HepG2 (cell line): ENCODE data around the gene DBN1. TPM values are rescaled to one million over a fixed set of nuclear protein-coding genes. Genes with fewer than 3 reads are reported as not detected.

Source experiments
- AGO1 ChIP-seq: fragments of 200-400 bp; formaldehyde crosslinking; IDR thresholded peaks from 2 replicates; pipeline ENCODE4 v1.6.1; 2017; ENCODE audit warnings: mild to moderate bottlenecking, low read depth, low read length, moderate library complexity; ENCODE audit not compliant: poor library complexity, severe bottlenecking
- CEBPB ChIP-seq: IDR thresholded peaks from 2 replicates; pipeline ENCODE4 v1.6.1; 2011; ENCODE audit warnings: low read depth, low read length, improper control_type of control experiment, borderline replicate concordance
- CHCHD3 ChIP-seq: sonication (generic); formaldehyde crosslinking; IDR thresholded peaks from 2 replicates; pipeline ENCODE4 v1.8.0; 2022; ENCODE audit warnings: mild to moderate bottlenecking, missing genetic modification reagents, moderate library complexity
- CREB1 ChIP-seq, 2 experiments: fragments of 450-650 bp in 1 of 2; IDR thresholded peaks; 2 replicates each; pipeline ENCODE4 v1.6.1; 2016 to 2017; ENCODE audit warnings: control low read depth in 1 of 2, mild to moderate bottlenecking in 1 of 2, missing compliant biosample characterization in 1 of 2, missing genetic modification characterization in 1 of 2
- EEA1 ChIP-seq: sonication (generic); formaldehyde crosslinking; IDR thresholded peaks from 2 replicates; pipeline ENCODE4 v1.5.1; 2020; ENCODE audit warnings: mild to moderate bottlenecking, missing genetic modification reagents, borderline replicate concordance
- EP300 ChIP-seq, 3 experiments: sonication (generic) in 1 of 3; formaldehyde crosslinking in 1 of 3; IDR thresholded peaks; 2 replicates each; pipeline versions ENCODE4 v1.5.1 to v1.6.1; 2011 to 2020; ENCODE audit warnings: low read depth in 2 of 3, low read length in 2 of 3, borderline replicate concordance in 1 of 3, improper control_type of control experiment in 1 of 3, mild to moderate bottlenecking in 1 of 3, missing genetic modification reagents in 1 of 3, moderate library complexity in 1 of 3
- HDAC2 ChIP-seq: sonication (generic); formaldehyde crosslinking; IDR thresholded peaks from 2 replicates; pipeline ENCODE4 v1.4.0; 2020; ENCODE audit warnings: missing genetic modification reagents
- MXD1 ChIP-seq: sonication (generic); formaldehyde crosslinking; IDR thresholded peaks from 2 replicates; pipeline ENCODE4 v1.4.0; 2020; ENCODE audit warnings: mild to moderate bottlenecking, missing genetic modification reagents
- PRDM15 ChIP-seq: sonication (generic); formaldehyde crosslinking; IDR thresholded peaks from 2 replicates; pipeline ENCODE4 v1.4.0; 2020; ENCODE audit warnings: missing genetic modification reagents
- RARA ChIP-seq: IDR thresholded peaks from 2 replicates; pipeline ENCODE4 v1.6.1; 2016; ENCODE audit warnings: missing genetic modification reagents, missing compliant biosample characterization
- RNF2 ChIP-seq: fragments of 450-650 bp; conservative IDR thresholded peaks from 2 replicates; pipeline ENCODE4 v1.6.1; 2016; ENCODE audit warnings: low read depth
- RXRB ChIP-seq: IDR thresholded peaks from 2 replicates; pipeline ENCODE4 v1.6.1; 2016; ENCODE audit warnings: borderline replicate concordance, missing genetic modification reagents, missing compliant biosample characterization
- UBTF ChIP-seq: sonication (generic); formaldehyde crosslinking; IDR thresholded peaks from 2 replicates; pipeline ENCODE4 v1.4.0; 2020; ENCODE audit warnings: mild to moderate bottlenecking, missing genetic modification reagents
- ZFP41 ChIP-seq: sonication (generic); formaldehyde crosslinking; IDR thresholded peaks from 2 replicates; pipeline ENCODE4 v1.4.0; 2020; ENCODE audit warnings: mild to moderate bottlenecking, missing genetic modification reagents, borderline replicate concordance
- ZNF256 ChIP-seq: sonication (generic); formaldehyde crosslinking; conservative IDR thresholded peaks from 2 replicates; pipeline ENCODE4 v1.4.0; 2020; ENCODE audit warnings: missing genetic modification reagents
- ZNF367 ChIP-seq: sonication (generic); formaldehyde crosslinking; IDR thresholded peaks from 2 replicates; pipeline ENCODE4 v1.4.0; 2020; ENCODE audit warnings: missing genetic modification reagents, borderline replicate concordance
- ZNF530 ChIP-seq: sonication (generic); formaldehyde crosslinking; IDR thresholded peaks from 2 replicates; pipeline ENCODE4 v1.5.0; 2020; ENCODE audit warnings: low read depth, mild to moderate bottlenecking, missing genetic modification reagents
- ZSCAN21 ChIP-seq: sonication (generic); formaldehyde crosslinking; IDR thresholded peaks from 2 replicates; pipeline ENCODE4 v1.8.0; 2022; ENCODE audit warnings: mild to moderate bottlenecking, missing genetic modification reagents, moderate library complexity, borderline replicate concordance
- polyA plus RNA-seq, 8 experiments: library from polyadenylated mRNA; depleted of rRNA in 3 of 8; stranded (reverse) in 7 of 8; unstranded in 1 of 8; fragments of >200 nt; fragmentation: Illumina TruSeq in 4 of 8; extraction: Trizol in 4 of 8; gene quantifications; 2 replicates each; pipeline versions ENCODE4 v1.2.1 to v1.2.3, GENCODE V29; 2011 to 2016; ENCODE audit warnings: low read depth in 4 of 8, missing spikeins in 1 of 8, mixed read lengths in 1 of 8; ENCODE audit not compliant: insufficient read depth in 1 of 8
- total RNA-seq, 5 experiments: library from RNA; depleted of rRNA; stranded (reverse); fragments of >200 nt; fragmentation: Illumina TruSeq; extraction: Trizol; gene quantifications; 2 replicates each; pipeline ENCODE4 v1.2.3, GENCODE V29; 2016; ENCODE audit warnings: low read depth in 1 of 5

The DBN1 gene
- total and polyA plus RNA-seq, 2 of the 13 experiments (the other 11 are each of a cell fraction or from before 2014, with no cell fraction given) = 27.0 to 37.3 TPM

GRCh38 chr5:177454397-177455035 is 18.9 kb downstream of the DBN1 start (continued):
- 0 out of 2 replicates have a peak, but pooled peaks have one; percentile 46 for TF ChIP-seq ZSCAN21 (CRISPR knock-in tag)
- TF ChIP-seq ZNF256 (CRISPR knock-in tag) = no peak
- peak; percentile 100 for TF ChIP-seq CREB1 (IDR thresholded peaks at IDR 0.05)
- TF ChIP-seq CREB1 (CRISPR knock-in tag; IDR thresholded peaks at IDR 0.05) = peak; percentile 89
- no peak for TF ChIP-seq ZNF530 (CRISPR knock-in tag)
- no peak for TF ChIP-seq HDAC2 (CRISPR knock-in tag)
- TF ChIP-seq MXD1 = no peak
- peak; percentile 45; the same call in 1 of the 2 replicates for TF ChIP-seq UBTF (CRISPR knock-in tag)
- TF ChIP-seq RNF2 = no peak
- TF ChIP-seq CHCHD3 (CRISPR knock-in tag) = no peak
- no peak for TF ChIP-seq EEA1 (CRISPR knock-in tag)
- TF ChIP-seq EP300 (IDR thresholded peaks at IDR 0.05; ENCODE audit: low read depth in 2 of 2, low read length in 2 of 2) = no peak
- TF ChIP-seq EP300 (CRISPR knock-in tag; IDR thresholded peaks at IDR 0.05; ENCODE audit: borderline replicate concordance) = no peak
- peak; percentile 57; the same call in 1 of the 2 replicates for TF ChIP-seq RXRB
- TF ChIP-seq CEBPB = no peak
- TF ChIP-seq PRDM15 (CRISPR knock-in tag) = peak; percentile 35; the same call in 1 of the 2 replicates
- 0 out of 2 replicates have a peak, but pooled peaks have one; percentile 9 for TF ChIP-seq RARA (CRISPR knock-in tag)
- no peak for TF ChIP-seq ZNF367 (CRISPR knock-in tag)
- no peak for TF ChIP-seq ZFP41 (CRISPR knock-in tag)
- peak; percentile 84 for TF ChIP-seq AGO1
